GM10248 (cell line): Measurements from ENCODE around the gene LRRC52.
"Not testable (repeated sequence)": the region's sequence is repeated elsewhere in the genome, so short reads cannot be mapped to it uniquely, and the experiment has no call there.

Source experiments
- CTCF ChIA-PET: fragments of 300-600 bp; sonication (Branson Sonifier 250); formaldehyde crosslinking; extraction: SDS; loops from one replicate; lab custom pipeline; 2021; ENCODE audit warnings: antibody characterized with exemption; lab: Yijun Ruan, JAX
- POLR2A ChIA-PET: fragments of 350-650 bp; sonication (Branson Sonifier 250); formaldehyde crosslinking; extraction: SDS; loops from one replicate; lab custom pipeline; 2020; ENCODE audit warnings: antibody characterized with exemption; lab: Yijun Ruan, JAX
- DNase-seq: peaks from one replicate; pipeline ENCODE4 v3.0.0; 2012; ENCODE audit errors: extremely low spot score
- TF ChIP-seq, protein P1 (sequence below): IDR thresholded peaks from 2 replicates; pipeline ENCODE4 v1.5.1; 2012; ENCODE audit warnings: mild to moderate bottlenecking, low read depth; ENCODE audit errors: extremely low read depth, missing control alignments, control extremely low read depth

Gene LRRC52

DNA sequence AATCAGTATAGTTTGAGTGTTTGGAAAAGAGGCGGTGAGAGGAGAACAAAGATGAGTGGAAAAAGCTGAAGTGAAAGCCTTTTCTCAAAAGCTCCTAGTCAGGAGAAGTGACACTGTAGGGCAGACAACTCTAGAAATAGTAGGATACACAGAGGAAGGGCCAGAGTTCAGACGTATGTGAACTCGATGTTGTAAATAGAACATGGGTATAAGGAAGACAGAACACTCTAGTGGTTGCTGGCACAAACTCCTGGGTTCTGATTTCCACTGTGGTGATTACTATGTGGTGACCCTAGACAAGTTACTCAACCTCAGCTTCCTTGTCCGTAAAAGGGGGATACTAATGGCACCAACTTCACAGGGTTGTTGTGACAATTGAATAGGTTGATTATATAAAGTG, 57.0 kb downstream of the LRRC52 start:
- ChIA-PET POLR2A (no interaction called here), CTCF (interaction anchor here (0.6 to 7.7 kb wide), 28 partner anchors 9 to 569 kb away, joined by 3 to 120 read pairs (median 4); partner anchors contain the start of genes ALDH9A1 and TMCO1)
- TF ChIP-seq, protein P1, sequence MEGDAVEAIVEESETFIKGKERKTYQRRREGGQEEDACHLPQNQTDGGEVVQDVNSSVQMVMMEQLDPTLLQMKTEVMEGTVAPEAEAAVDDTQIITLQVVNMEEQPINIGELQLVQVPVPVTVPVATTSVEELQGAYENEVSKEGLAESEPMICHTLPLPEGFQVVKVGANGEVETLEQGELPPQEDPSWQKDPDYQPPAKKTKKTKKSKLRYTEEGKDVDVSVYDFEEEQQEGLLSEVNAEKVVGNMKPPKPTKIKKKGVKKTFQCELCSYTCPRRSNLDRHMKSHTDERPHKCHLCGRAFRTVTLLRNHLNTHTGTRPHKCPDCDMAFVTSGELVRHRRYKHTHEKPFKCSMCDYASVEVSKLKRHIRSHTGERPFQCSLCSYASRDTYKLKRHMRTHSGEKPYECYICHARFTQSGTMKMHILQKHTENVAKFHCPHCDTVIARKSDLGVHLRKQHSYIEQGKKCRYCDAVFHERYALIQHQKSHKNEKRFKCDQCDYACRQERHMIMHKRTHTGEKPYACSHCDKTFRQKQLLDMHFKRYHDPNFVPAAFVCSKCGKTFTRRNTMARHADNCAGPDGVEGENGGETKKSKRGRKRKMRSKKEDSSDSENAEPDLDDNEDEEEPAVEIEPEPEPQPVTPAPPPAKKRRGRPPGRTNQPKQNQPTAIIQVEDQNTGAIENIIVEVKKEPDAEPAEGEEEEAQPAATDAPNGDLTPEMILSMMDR: no peak
- no peak for DNase-seq

DNA sequence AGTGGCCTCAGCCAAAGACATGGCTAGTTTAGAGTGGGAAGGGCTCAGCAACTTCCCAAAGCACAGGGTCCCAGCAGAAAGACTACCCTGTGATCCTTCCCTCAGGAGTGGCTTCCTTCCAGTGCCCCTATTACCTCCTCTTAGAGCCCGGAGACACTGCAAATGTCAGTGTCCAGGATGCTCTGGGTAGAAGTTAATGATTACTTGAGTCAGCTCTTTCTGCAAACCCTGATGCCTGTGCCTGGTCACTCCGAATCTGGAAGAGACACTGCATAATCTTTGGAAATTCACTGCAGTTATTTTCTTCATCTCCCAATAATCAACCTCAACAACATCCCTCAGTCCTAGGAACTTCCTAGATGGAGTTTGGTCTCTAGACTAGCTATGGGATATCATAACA, 60.0 kb downstream of the LRRC52 start:
- no peak for DNase-seq
- ChIA-PET POLR2A (no interaction called here), CTCF (interaction anchor here (0.8 to 7.1 kb wide), 4 partner anchors 34 to 875 kb away, joined by 3 to 120 read pairs (median 4); no protein-coding TSS in a partner anchor)
- TF ChIP-seq, protein P1: no peak

DNA sequence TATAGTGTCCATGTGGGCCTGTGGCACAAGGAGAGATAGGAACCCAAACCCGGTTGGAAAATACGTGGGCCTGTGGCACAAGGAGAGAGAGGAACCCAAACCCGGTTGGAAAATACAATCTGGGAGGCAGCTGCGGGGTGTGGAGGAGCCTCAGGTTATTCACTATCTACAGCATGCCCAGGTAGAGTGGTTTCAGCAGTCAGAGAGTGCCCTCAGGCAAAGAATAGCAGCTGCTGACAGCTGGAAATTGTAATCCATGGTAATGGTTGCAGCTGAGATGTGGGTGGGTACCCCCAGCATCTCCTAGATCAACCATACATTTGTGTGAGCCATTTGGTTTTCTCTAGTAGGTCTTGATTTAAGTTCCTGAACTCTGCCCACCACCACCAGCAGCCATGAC, 61.4 kb downstream of the LRRC52 start:
- CTCF ChIA-PET: no interaction called here
- POLR2A ChIA-PET: no interaction called here

DNA sequence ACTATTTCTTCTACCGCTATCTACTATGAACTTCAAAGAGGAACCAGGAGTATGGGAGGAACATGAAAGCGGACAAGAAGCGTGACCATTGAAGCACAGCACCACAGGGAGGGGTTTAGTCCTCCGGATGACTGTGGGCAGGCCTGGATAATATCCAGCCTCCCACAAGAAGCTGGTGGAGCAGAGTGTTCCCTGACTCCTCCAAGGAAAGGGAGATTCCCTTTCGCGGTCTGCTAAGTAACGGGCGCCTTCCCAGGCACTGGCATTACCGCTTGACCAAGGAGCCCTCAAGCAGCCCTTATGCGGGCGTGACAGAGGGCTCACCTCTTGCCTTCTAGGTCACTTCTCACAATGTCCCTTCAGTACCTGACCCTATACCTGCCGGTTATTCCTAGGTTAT, 62.9 kb downstream of the LRRC52 start:
- POLR2A ChIA-PET, DNase-seq: not testable (repeated sequence)
- CTCF ChIA-PET: interaction anchor here (0.9 to 1.2 kb wide), 2 partner anchors 12 to 307 kb away, joined by 3 to 4 read pairs; no protein-coding TSS in a partner anchor

More for the DNA sequence above, 61.4 kb downstream of the LRRC52 start:
- TF ChIP-seq, protein P1: no peak
- no peak for DNase-seq

DNA sequence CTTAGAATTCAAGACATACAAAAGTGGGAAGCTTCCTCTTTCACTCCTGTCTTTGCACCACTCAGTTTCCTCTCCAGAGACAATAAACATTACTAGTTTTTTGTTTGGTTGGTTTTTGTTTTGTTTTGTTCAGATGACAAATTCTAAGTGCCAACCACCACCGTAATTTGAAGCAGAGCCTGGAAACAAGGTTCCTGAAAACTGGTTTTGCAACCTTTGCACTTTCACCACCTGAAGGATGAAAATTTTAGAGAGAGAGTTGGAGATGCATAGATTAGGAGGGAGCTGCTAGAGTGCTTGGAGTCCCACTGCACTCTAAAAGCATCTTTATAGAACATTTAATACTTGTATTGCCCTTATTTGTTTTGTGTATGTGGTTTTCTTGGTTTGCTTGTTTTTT, 67.1 kb downstream of the LRRC52 start:
- CTCF ChIA-PET: interaction anchor here (1.1 to 1.8 kb wide), 2 partner anchors 9 to 10 kb away, joined by 6 to 8 read pairs; no protein-coding TSS in a partner anchor
- POLR2A ChIA-PET: no interaction called here
- no peak for DNase-seq
- TF ChIP-seq, protein P1: no peak

DNA sequence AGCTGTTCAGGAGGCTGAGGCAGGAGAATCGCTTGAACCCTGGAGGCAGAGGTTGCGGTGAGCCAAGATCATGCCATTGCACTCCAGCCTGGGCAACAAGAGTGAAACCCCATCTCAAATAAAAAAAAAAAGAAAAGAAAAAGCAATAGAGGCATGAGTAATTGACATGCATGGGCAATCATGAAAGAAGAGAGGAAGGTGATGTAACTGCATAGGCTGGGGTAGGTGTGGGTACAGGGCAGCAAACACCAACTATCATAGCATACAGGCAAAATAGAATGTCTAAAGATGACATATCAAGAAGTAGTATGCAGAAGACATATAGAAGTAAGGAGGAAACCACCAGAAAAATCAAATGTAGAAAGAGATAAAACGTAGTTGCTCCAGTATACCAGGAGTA, 68.3 kb downstream of the LRRC52 start:
- CTCF ChIA-PET: no interaction called here
- TF ChIP-seq, protein P1: no peak
- no peak for DNase-seq
- POLR2A ChIA-PET: no interaction called here
